Neural cell (in vitro differentiated cells): ENCODE measurements around the gene GPAT3. TPM values are rescaled to one million over a fixed set of nuclear protein-coding genes. Genes with fewer than 3 reads are reported as not detected.

Experiments
- H2AFZ ChIP-seq: fragments of 200-600, 300-800 bp; sonication (generic), shearing (Covaris generic); 2 replicates; pipeline ENCODE4 v1.6.0; 2014; ENCODE audit warnings: low read depth, mild to moderate bottlenecking, antibody characterized with exemption, low read length, moderate library complexity
- H3F3A ChIP-seq: fragments of 200-600 bp; shearing (Covaris generic); 2 replicates; pipeline ENCODE4 v1.6.1; 2016; ENCODE audit warnings: mild to moderate bottlenecking, moderate library complexity, mixed read lengths, antibody characterized with exemption, low read length; ENCODE audit not compliant: insufficient read depth, poor library complexity, severe bottlenecking
- H3K27ac ChIP-seq: fragments of 200-600, 300-800 bp; sonication (generic), shearing (Covaris generic); 2 replicates; pipeline ENCODE4 v1.5.1; 2014; ENCODE audit warnings: mild to moderate bottlenecking, low read length, moderate library complexity
- H3K27me3 ChIP-seq: fragments of 300-800, 200-600 bp; sonication (generic), shearing (Covaris generic); 2 replicates; pipeline ENCODE4 v1.6.0; 2014; ENCODE audit warnings: mild to moderate bottlenecking, low read depth, low read length, moderate library complexity; ENCODE audit not compliant: insufficient read depth
- H3K36me3 ChIP-seq: fragments of 300-800, 200-600 bp; sonication (generic), shearing (Covaris generic); 2 replicates; pipeline ENCODE4 v1.5.1; 2014; ENCODE audit warnings: mild to moderate bottlenecking, antibody characterized with exemption, low read length, moderate library complexity; ENCODE audit not compliant: insufficient read depth
- H3K4me2 ChIP-seq: fragments of 300-800, 200-600 bp; sonication (generic), shearing (Covaris generic); 2 replicates; pipeline ENCODE4 v1.6.0; 2014; ENCODE audit warnings: mild to moderate bottlenecking, low read length
- H3K4me3 ChIP-seq: fragments of 300-800, 200-600 bp; sonication (generic), shearing (Covaris generic); 2 replicates; pipeline ENCODE4 v1.5.1; 2014; ENCODE audit warnings: mild to moderate bottlenecking, low read length, moderate library complexity
- H3K79me2 ChIP-seq: fragments of 200-600 bp; shearing (Covaris generic); replicated peaks from 2 replicates; pipeline ENCODE4 v1.6.0; 2014; ENCODE audit warnings: mild to moderate bottlenecking, low read length, moderate library complexity; ENCODE audit not compliant: insufficient read depth
- H3K9ac ChIP-seq: fragments of 300-800, 200-600 bp; sonication (generic), shearing (Covaris generic); 2 replicates; pipeline ENCODE4 v1.6.1; 2016; ENCODE audit warnings: mild to moderate bottlenecking, low read length, mixed read lengths
- H3K9me2 ChIP-seq: fragments of 200-600 bp; shearing (Covaris generic); 2 replicates; pipeline ENCODE4 v1.6.1; 2016; ENCODE audit warnings: mild to moderate bottlenecking, low read length, mixed read lengths; ENCODE audit not compliant: insufficient read depth
- H3K9me3 ChIP-seq: fragments of 200-600, 300-800 bp; sonication (generic), shearing (Covaris generic); 2 replicates; pipeline ENCODE4 v1.6.1; 2016; ENCODE audit warnings: mild to moderate bottlenecking, mixed run types, low read length, moderate library complexity, mixed read lengths
- H4K20me1 ChIP-seq: fragments of 200-600 bp; shearing (Covaris generic); 2 replicates; pipeline ENCODE4 v1.6.1; 2016; ENCODE audit warnings: mild to moderate bottlenecking, mixed run types; ENCODE audit not compliant: insufficient read depth
- EZH2 ChIP-seq: fragments of 200-600, 300-800 bp; shearing (Covaris generic), sonication (generic); IDR thresholded peaks from 2 replicates; pipeline ENCODE4 v1.6.1; 2014; ENCODE audit warnings: antibody characterized with exemption, low read length, borderline replicate concordance, mild to moderate bottlenecking; ENCODE audit not compliant: insufficient read depth, poor library complexity, severe bottlenecking
- MXI1 ChIP-seq: fragments of 450-650 bp; conservative IDR thresholded peaks from 2 replicates; pipeline ENCODE4 v1.6.1; 2014; ENCODE audit warnings: antibody characterized with exemption, mild to moderate bottlenecking; ENCODE audit not compliant: poor library complexity, severe bottlenecking
- POLR2AphosphoS5 ChIP-seq: IDR thresholded peaks from 2 replicates; pipeline ENCODE4 v1.6.1; 2012
- RAD21 ChIP-seq: fragments of 450-650 bp; conservative IDR thresholded peaks from 2 replicates; pipeline ENCODE4 v1.6.1; 2014; ENCODE audit warnings: antibody characterized with exemption, mild to moderate bottlenecking, moderate library complexity
- SMC3 ChIP-seq: fragments of 450-650 bp; conservative IDR thresholded peaks from 2 replicates; pipeline ENCODE4 v1.6.1; 2014; ENCODE audit warnings: antibody characterized with exemption, mild to moderate bottlenecking, moderate library complexity; ENCODE audit not compliant: poor library complexity
- TAF1 ChIP-seq: IDR thresholded peaks from 2 replicates; pipeline ENCODE4 v1.6.1; 2012; ENCODE audit warnings: low read depth
- polyA plus RNA-seq: library from polyadenylated mRNA; depleted of rRNA; stranded (reverse); fragments of >200 nt; gene quantifications from 2 replicates; pipeline ENCODE4 v1.2.3, GENCODE V29; 2014
- TF ChIP-seq, protein P1 (sequence below): fragments of 450-650 bp; IDR thresholded peaks from 2 replicates; pipeline ENCODE4 v1.5.1; 2014; ENCODE audit warnings: antibody characterized with exemption, mild to moderate bottlenecking, moderate library complexity; ENCODE audit not compliant: poor library complexity, severe bottlenecking
- TF ChIP-seq, protein P2 (sequence below): IDR thresholded peaks from 2 replicates; pipeline ENCODE4 v1.6.1; 2012; ENCODE audit warnings: borderline replicate concordance

Gene GPAT3
- polyA plus RNA-seq, 1 donor from 2014 or later: not detected

GRCh38 chr4:83625821-83626220 is 89.9 kb downstream of the GPAT3 start:
- no peaks in the 10 kb centered on the region for H3K9me3 ChIP-seq
- no peaks in the 10 kb centered on the region for H3K27me3 ChIP-seq
- H3K9ac ChIP-seq: no peak overlapping the region
- no peaks in the 10 kb centered on the region for H3K36me3 ChIP-seq
- no peaks in the 10 kb centered on the region for H3F3A ChIP-seq
- no peak overlapping the region for H2AFZ ChIP-seq
- no peak overlapping the region for H3K4me2 ChIP-seq
- H3K4me3 ChIP-seq: no peak overlapping the region
- no peak overlapping the region for H3K27ac ChIP-seq
- H3K79me2 ChIP-seq: no peaks in the 10 kb centered on the region
- no peak for TF ChIP-seq RAD21
- TF ChIP-seq, protein P1, sequence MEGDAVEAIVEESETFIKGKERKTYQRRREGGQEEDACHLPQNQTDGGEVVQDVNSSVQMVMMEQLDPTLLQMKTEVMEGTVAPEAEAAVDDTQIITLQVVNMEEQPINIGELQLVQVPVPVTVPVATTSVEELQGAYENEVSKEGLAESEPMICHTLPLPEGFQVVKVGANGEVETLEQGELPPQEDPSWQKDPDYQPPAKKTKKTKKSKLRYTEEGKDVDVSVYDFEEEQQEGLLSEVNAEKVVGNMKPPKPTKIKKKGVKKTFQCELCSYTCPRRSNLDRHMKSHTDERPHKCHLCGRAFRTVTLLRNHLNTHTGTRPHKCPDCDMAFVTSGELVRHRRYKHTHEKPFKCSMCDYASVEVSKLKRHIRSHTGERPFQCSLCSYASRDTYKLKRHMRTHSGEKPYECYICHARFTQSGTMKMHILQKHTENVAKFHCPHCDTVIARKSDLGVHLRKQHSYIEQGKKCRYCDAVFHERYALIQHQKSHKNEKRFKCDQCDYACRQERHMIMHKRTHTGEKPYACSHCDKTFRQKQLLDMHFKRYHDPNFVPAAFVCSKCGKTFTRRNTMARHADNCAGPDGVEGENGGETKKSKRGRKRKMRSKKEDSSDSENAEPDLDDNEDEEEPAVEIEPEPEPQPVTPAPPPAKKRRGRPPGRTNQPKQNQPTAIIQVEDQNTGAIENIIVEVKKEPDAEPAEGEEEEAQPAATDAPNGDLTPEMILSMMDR: no peak
- no peak for TF ChIP-seq MXI1
- TF ChIP-seq TAF1: no peak
- no peak for TF ChIP-seq POLR2AphosphoS5
- H4K20me1 ChIP-seq: no peaks in the 10 kb centered on the region
- H3K9me2 ChIP-seq: no peaks in the 10 kb centered on the region

DNA sequence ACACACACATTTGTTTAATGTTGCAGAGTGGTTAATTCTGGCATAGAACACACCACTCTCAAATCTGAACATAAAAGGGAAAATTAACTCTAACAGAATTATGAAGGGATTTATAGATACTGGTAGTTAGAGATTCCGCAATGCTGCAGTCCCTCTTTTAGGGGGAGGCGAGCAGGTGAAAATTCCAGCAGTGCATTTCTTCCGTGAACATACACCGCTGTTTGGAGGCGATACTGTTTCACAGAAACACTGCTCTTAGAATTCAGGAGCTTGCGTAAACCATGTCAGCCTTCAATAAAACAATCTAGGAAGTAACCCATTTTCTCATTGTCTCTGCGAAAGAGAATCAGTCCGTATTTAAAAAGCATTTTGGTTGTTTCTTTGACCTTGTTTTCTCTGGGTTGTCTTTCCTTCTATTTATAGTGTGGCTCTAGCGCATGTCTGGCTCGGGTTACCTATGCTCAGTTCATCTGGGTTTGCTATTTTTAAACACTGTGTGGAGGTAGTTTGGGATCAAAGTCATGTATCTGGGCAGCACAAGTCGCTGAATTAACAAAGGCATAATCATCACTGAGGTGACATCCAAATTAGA is 90.4 kb downstream of the GPAT3 start:
- no peaks in the 10 kb centered on the region for H3K9me2 ChIP-seq
- H3K79me2 ChIP-seq: no peaks in the 10 kb centered on the region
- H2AFZ ChIP-seq: no peak overlapping the region
- no peaks in the 10 kb centered on the region for H4K20me1 ChIP-seq
- H3K9me3 ChIP-seq: no peaks in the 10 kb centered on the region
- H3F3A ChIP-seq: no peaks in the 10 kb centered on the region
- no peak overlapping the region for H3K9ac ChIP-seq
- no peaks in the 10 kb centered on the region for H3K27me3 ChIP-seq
- H3K27ac ChIP-seq: no peak overlapping the region
- H3K4me2 ChIP-seq: no peak overlapping the region
- TF ChIP-seq RAD21 (no peak), MXI1 (no peak), EZH2 (no peak)
- TF ChIP-seq, protein P2, sequence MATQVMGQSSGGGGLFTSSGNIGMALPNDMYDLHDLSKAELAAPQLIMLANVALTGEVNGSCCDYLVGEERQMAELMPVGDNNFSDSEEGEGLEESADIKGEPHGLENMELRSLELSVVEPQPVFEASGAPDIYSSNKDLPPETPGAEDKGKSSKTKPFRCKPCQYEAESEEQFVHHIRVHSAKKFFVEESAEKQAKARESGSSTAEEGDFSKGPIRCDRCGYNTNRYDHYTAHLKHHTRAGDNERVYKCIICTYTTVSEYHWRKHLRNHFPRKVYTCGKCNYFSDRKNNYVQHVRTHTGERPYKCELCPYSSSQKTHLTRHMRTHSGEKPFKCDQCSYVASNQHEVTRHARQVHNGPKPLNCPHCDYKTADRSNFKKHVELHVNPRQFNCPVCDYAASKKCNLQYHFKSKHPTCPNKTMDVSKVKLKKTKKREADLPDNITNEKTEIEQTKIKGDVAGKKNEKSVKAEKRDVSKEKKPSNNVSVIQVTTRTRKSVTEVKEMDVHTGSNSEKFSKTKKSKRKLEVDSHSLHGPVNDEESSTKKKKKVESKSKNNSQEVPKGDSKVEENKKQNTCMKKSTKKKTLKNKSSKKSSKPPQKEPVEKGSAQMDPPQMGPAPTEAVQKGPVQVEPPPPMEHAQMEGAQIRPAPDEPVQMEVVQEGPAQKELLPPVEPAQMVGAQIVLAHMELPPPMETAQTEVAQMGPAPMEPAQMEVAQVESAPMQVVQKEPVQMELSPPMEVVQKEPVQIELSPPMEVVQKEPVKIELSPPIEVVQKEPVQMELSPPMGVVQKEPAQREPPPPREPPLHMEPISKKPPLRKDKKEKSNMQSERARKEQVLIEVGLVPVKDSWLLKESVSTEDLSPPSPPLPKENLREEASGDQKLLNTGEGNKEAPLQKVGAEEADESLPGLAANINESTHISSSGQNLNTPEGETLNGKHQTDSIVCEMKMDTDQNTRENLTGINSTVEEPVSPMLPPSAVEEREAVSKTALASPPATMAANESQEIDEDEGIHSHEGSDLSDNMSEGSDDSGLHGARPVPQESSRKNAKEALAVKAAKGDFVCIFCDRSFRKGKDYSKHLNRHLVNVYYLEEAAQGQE: no peak
- no peak overlapping the region for H3K4me3 ChIP-seq
- no peaks in the 10 kb centered on the region for H3K36me3 ChIP-seq

- Histone ChIP-seq H4K20me1 (no peaks in the 10 kb centered on the region), H3F3A (no peaks in the 10 kb centered on the region), H3K36me3 (no peaks in the 10 kb centered on the region), H3K9me2 (no peaks in the 10 kb centered on the region), H3K9ac (no peak overlapping the region), H3K27ac (no peak overlapping the region), H3K79me2 (no peaks in the 10 kb centered on the region), H3K9me3 (no peaks in the 10 kb centered on the region), H2AFZ (no peak overlapping the region), H3K27me3 (no peaks in the 10 kb centered on the region), H3K4me2 (no peak overlapping the region), H3K4me3 (no peak overlapping the region)
- no peak for TF ChIP-seq SMC3
- no peak for TF ChIP-seq TAF1
These were observed 94.2 kb downstream of the GPAT3 start for GRCh38 chr4:83629945-83630721.
